Stimulated activated CD4-positive, alpha-beta T cell treated with anti-CD3 and anti-CD28 coated beads, Interleukin-4, amount 100 ng/mL, for 4 hours (primary cell): Measurements from ENCODE around the gene KLHL29.
"Not testable (repeated sequence)": the region's sequence is repeated elsewhere in the genome, so short reads cannot be mapped to it uniquely, and the experiment has no call there.

Experiments used
- DNase-seq, 2 experiments: peaks; one replicate each; pipeline ENCODE4 v3.0.0-alpha.2; 2020

Gene KLHL29

DNA sequence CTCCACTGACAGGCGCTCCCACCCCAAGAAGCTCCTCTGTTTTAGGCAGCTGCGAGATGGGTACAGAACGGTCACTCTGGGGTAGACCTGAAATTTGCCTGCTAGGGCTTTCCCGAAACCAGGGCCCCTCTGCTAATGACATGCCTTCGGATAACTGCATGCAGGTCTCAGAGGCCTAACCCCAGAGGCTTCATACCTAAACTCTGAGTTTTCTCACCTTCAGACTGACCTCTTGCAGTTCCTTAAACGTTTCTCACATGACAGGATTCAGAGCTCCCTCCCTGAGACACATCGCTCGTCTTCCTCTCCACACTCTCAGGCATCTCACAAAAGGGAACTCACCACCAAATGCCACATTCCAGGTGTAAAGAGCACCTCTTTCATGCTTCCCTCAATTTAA, 11.3 kb upstream of the KLHL29 start:
- DNase-seq, result no peak

DNA sequence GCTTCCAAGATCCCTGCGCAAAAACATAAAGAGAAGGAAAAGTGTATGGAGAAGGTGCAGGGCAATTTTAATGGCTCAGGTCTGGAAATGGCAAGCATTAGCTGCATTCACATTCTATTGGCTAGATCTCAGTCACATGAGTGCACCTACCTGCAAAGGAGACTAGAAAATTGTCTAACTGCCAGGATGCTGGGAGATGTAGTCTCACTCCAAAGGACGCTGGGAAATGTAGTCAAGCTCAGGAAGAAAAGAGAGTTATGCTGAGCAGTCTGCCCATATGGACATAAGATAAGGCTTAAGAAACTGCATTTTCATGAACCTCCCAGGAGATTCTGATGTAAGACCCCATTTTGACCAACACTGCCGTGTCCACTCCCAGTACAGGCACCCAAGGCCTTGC, 9.5 kb upstream of the KLHL29 start:
- DNase-seq, result no peak

DNA sequence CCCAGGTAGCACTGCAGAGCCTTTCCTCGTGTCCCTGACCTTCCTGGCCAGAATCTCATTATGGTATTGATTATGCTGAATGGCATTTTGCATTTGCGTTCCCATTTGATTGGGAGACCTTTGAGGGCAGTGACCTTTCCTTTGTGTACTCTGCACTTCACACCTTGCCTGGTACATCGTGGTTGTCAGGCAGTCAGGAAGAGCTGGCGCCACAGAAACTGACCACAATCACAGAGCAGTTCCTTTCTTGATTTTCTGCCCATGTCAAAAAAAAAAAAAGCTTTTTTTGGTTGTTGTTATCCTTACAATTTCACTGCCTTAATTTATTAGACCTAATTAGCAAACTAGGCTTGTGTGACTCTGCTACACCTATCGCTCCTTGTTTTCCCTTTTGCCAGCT, 8.9 kb upstream of the KLHL29 start:
- no peak for DNase-seq

DNA sequence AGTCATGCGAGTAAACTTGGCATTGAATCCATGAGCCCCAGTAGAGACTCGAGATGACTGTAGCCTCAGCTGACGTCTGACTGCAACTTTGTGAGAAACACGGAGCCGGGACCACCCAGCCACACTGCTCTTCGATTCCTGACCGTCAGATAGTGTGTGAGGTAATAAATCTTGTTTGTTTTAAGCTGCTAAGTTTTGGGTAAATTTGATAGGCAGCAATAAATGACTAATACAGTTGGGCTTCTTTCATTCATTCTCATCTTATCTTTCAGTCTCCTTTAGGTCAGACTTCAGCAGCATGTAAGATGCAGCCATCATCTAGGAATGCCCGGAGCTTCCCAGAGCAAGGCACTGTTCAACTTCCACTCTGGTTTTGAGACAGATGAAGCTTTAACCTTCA, 8.0 kb upstream of the KLHL29 start:
- DNase-seq, result no peak

DNA sequence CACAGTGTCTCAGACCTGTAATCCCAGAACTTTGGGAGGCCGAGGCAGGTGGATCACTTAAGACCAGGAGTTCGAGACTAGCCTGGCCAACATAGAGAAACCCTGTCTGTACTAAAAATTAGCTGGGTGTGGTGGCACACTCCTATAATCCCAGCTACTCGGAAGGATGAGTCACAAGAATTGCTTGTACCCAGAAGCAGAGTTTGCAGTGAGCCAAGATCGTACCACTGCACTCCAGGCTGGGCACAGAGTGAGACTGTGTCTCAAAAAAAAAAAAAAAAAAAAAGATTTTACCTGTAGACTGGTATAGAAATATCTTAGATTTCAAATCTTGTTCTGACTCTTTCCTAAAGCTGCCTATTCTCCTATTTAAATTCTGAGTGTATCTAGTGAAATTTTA, 7.2 kb upstream of the KLHL29 start:
- no peak for DNase-seq

DNA sequence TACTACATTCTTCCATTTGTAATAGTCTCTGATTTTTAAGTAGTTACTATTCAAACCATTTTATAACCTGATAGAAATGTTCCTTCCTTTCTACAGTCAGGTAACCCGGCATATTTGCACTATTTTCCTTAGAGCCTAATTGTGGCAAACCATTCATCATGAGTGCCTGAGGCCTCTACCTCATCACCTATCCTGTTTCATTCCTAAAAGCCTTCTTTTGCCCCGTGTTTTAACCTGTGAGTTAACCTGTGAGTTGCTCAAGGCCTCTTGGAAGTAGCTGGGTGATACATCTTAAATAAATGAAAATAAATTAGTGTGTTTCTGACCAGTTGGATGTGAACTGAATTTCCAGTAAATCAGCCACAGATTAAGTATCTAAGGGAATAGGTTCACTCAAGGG, 6.5 kb upstream of the KLHL29 start:
- DNase-seq, result no peak

DNA sequence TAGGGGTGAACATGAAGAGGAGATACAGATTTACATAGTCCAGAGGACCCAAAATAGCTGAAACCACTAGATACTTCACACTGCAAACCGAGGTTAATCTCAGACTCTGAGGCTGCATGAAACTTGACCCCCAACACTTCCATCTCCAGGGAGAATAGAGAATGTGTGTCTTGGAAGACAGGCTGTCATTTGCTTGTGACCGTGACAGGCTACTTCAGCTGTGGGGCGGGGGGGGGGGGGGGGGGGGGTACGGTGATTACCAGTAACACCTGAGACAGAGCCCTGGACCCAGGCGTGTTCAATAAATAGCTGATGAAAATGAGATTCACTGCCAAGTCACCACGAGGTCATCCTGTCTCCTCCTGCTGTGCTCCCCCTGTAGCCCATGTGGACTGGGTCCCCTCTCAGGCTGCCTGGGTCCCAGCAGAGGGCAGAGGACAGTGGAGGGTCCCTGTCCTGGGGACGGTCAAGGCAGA, 5.7 kb upstream of the KLHL29 start:
- no peak for DNase-seq

DNA sequence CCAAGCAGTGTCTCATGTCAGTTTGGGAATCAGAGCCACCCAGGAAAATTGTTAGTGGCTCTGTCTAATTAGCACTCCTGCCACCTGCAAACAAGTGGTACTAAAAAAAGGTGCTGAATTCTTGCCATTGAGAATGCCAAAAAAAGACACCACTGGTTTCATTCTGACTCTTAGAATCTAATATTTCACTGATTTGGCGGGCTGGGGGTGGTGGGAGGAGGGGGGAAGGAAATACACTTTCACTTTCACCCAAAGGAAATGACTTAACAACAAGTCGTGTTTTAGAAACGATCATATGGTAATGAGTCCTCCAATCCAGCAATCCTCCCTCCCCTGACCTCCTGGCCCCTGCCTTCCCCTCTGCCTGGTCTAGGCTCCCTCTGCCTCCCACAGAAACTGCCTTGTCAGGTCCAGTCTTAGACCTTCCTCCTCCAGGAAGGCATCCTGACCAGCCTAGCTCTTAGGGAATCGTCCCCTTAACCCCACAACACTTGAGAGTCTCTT, 4.4 kb upstream of the KLHL29 start:
- peak; percentile 24 to 58 for DNase-seq

DNA sequence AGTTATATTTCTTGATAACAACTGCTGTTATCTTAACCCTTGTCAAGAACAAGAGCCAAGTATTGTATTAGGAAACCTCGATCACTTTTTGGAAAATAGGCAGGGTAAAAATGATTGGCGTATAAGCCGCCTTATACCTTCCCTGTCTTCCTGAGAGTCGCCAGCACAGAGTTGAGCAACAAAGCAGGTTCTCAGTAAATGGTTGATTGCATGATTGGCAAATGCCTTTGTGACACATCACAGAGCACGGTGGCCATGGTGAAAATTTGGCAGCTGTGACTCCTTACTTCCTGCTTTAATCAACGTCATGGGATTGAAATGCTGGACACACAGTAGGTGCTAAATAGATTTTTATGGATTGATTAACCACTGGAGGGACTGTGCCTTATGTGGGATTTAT, 3.9 kb upstream of the KLHL29 start:
- DNase-seq, result peak in 1 of 2 experiments; percentile 31

DNA sequence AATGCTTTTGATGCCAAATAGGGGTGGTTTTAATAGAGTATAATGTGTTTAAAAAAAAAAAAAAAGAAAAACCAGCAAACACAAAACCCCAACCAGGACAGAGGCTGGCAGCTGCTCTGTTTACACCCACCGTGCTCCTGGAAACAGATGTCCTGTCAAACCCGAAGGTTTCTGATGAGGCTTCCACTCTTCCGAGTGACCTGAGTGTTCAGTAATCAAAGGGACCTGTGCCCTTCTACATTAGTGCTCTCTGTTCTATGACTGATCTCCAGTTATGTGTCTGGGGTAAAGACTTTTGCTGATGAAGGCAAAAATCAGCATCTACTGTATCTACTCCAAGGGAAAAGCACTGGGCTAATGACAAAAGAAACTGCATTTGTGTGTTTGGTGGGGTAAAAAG, 3.5 kb upstream of the KLHL29 start:
- DNase-seq, result no peak

DNA sequence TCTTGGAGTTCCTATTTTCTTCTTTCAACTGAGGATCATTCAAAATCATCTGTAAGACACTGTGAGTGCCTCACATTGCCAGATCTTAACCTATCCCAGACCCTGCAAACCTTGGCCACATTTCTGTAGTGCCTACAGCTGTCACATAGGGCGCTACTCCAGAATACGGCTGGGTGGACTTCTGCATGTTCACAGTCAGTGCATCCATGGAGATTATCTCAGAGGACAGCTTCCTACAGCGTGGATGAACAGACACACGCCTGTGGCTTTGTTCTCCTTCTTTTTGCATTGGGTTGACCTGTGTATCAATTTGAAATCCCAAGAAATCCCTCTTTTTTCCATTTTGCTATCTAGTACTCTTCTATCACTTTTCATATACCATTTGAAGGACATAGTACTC, 1.9 kb upstream of the KLHL29 start:
- no peak for DNase-seq

DNA sequence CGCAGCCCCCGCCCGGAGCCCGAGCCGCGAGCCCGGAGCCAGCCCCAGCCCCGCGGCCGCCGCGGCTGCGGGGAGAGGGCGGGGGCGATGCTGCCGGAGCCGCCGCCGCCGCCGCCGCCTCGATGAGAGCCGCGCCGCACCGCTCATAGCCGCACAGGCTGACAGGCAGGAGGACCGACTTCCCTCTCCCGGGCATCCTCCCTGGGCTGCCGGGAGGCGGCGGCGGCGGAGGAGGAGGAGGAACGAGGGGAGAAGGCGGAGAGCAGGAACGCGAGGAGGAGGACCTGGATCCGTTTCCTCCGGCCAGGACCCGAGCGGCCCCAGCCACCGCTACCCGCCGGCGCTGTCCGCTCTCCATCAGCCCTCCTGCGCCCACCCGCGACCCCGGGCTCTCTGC, 370 bp downstream of the KLHL29 start:
- peak in 1 of 2 experiments; percentile 20 for DNase-seq

DNA sequence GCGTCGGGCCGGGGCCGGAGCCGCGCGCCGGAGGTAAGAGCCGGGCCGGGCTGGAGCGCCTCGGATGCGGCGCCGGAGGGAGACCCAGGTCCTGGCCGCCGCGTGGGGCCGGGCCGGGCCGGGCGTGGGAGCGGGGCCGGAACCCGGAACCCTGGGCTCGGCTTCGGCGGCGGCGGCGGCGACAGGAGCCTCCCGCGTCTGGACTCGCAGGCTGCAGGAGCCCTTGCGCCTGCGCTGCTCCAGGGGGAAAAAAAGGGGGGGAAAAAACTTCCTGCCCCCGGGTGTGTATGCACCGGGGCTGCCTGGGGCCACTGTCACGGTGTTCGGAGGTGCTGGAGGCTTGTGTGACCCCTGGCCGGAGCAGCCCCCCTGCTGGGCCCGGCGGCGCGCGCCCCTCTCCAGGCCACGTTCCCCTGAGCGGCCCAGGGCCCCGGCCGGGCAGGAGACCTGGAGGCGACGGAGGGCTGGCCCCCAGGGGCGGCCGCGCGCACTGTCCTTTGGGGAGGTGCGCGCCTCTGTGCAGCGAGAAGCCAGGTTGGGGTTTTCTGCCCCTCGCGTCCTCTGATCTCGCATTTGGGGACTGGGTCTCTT, 864 bp downstream of the KLHL29 start:
- peak in 1 of 2 experiments; percentile 22 for DNase-seq

DNA sequence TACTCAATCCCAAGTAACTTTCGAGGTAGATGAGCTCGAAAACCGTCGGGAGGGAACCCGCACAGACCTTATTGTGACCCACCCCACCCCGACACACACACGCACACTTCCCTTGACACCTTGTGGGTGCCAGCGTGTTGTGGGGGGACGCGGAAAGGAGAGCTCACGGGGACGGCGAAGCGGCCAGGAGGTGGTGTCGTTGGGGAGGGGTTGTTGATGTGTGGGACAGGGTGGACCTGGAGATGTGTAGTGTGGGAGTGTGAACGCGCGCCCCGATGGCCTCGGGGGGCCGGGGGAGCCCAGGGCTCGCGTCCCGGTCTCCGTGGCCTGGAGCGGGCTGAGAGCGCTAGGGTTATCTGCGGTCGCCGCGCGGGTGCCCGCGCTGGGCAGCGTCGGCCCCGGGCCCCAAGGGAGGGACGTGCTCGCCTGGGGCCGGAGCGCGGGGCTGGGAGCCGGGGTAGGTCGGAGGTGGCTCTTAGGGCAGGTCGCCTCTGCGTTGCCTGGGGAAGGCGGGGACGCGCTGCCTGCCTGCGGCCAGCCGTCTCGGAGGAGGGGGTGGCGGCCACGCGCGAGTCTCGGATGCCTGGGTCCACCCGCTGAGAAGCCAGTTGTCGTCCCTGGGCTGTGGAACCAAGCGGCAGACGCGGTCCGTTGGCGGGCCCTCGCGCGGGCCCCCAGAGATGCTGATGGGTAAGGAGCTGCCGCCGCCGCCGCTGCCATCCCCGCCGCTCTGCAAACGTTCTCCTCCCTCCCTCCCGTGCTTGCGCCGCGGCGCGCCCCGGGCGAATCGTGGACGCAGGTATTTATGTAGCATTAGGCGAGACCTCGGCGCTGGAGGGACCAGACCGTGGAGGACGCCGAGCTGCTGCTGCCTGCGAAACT, 1.6 kb downstream of the KLHL29 start:
- DNase-seq, result peak in 1 of 2 experiments; percentile 27

DNA sequence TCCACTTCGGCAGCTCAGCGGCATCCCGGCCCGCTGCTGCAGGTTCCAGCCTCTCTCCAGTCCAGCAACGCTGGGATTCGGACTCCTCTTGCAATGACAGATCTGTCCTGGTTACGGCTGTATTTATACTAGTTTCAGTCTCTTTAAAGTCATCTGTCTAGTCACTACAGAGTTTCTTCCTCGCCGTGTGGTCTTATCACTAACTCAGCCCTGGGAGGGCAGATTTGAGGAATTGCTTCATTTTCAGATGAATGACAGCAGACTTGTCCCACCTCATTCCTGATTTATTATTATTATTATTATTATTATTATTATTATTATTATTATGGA, 2.2 kb downstream of the KLHL29 start:
- no peak for DNase-seq

DNA sequence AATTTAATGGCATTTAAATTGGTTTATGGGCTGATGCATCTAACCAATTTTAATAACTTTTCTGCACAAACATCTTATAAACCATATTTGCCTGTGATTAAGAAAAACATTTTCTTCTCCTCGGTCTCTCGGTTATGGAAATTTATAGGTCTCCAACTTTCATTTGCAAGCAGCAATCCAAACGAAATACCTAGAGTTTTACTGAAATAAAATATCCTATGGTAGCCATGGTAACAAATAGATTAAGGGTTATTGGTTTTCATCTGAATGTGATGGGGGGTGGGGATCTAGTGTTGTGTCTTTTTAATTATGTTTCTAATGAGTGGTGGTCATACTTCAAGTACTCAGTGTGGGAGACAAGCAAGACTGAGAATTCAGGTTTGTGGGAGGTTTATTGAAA, 2.9 kb downstream of the KLHL29 start:
- no peak for DNase-seq

DNA sequence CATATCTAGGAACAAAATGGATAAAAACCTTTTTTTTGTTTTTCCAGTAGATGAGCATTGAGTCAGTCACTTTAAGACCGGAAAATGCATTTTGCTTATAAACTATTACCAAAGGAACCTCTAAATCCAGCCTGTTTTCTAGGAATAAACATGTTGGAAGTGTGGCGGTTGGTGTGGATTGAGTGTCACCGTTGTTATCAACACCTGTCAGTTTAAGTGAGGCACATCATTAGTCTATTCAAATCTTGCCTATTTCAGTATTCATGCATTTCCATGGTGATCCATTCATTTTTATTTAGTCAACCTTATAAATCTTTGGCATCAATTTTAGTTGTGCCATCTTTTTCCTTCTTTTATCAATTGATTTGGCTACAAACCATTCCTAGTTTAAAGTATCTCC, 3.3 kb downstream of the KLHL29 start:
- DNase-seq, result no peak

DNA sequence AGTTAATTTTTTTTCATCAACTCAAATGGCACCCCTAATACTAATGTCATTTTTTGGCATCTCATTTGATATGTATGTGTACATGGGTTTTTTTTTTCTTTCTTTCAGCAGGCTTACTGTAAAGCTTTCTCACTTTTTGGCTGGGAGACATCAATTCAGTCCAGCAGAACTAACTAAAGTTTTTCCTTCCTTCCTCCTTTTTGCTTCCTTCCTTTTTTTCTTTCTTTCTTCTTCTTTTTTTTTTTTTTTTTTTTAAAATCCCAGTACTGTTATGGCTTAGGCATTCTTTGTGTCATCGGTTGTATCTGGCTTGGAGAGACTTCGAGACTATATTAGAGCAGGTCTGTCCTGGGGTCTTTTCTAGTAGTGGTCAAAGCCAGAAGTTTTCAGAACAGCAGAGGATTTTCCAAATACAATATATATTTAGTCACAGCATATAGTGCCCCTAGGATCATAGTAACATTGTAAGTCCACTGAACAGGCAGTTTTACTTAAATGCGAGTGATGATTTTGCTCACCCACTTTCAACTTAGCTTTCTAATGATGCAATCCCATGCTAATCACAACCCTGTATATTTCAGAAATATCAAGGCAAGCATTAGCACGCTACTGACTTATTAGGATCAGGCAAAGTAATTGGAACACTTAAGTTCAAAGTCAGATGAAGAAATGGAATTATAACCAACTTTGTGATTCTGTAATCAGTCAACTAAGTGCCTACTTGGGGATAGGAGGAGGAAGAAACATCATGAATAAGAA, 4.0 kb downstream of the KLHL29 start:
- no peak for DNase-seq

DNA sequence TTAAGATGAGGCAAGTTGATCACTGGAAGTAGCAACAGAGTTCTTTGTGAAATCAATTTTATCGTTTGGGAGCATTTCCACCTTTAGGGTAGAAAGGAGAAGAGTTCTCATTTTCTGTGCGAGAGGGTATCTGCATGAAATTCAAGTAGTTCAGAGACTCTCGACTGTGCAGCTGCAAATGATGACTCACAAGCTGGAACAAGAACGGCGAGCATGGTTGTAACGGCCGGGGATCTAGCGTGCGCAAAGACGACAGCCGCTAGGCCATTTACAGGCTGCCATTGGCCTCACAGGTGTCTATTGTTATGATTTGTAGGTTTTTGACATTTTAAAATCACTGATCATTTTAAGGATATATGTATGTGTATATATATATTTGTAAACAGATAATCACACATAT, 5.2 kb downstream of the KLHL29 start:
- no peak for DNase-seq

DNA sequence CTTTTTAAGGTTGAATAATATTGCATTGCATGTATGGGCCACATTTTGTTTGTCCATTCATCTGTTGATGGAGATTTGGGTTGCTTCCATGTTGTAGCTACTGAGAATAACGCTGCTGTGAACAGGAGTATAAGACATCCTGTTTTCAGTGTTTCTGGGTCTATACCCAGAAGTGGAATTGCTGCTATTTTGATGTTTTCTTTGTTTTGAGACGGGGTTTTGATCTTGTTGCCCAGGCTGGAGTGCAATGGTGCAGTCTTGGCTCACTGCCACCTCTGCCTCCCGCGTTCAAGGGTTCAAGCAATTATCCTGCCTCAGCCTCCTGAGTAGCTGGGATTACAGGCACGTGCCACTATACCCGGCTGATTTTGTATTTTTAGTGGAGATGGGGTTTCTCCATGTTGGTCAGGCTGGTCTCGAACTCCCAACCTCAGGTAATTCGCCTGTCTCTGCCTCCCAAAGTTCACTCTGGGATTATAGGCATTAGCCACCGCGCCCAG, 6.3 kb downstream of the KLHL29 start:
- DNase-seq, result not testable (repeated sequence)

DNA sequence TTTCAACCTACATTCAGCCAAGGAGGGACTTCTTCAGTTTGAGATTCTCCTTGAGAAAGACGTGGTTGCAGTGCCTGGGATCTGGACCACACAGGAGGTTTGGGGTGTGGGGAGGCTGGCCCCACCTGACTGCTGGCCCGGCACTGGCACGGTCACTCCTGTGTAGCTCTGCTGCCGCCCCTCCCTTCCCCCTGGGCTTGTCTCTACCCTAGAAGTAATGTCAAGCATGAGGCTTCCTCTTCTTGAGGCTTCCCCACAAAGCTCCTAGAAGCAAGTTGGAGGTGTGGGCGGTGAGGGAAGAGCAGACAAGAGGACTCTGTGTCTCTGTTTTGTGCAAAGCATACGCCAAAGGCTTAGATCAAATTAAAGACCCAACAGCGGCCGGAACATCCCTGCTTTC, 8.7 kb downstream of the KLHL29 start:
- DNase-seq, result no peak

DNA sequence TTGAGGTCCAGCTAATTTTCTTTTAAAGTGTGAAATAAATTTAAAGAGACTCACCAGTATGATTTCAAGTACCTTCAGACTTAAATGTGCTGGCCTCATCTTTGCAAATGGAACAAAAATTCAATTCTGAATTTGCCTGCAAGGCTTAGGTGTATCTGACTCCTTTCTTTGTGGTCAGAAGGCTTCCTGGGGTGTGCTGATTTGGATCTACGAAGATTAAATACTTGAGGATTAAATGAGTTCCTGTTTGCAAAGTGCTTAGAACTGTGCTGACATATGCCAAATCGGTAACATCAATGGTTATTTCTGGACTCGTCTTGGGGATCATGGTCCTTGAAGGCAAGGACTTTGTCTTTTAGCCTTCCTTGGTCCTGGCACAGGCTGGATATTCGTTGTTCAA, 9.7 kb downstream of the KLHL29 start:
- no peak for DNase-seq

DNA sequence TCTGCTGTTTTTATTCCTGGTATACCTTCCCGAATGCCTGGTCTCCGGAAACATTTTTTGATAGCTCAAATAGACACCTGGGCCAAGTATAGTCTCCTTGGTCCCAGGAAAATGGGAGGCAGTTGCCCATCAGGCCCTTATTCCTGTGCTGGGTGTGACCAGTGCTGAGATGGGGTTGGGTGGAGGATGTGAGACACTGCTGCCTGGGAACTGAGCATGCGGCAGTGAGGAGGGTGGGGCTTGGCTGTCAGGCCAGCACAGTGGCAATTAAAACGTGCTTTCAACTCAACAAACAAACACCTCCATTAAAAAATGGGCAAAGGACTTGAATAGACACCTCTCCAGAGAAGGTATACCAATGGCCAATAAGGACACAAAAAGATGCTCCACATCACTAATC, 12.5 kb downstream of the KLHL29 start:
- no peak for DNase-seq
